Measurements from ENCODE around the gene NEAT1. TPM values are rescaled to one million over a fixed set of nuclear protein-coding genes. Genes with fewer than 3 reads are reported as not detected.

Gene NEAT1
- total RNA-seq, 2 donors from 2014 or later = 376 to 539 TPM

DNA sequence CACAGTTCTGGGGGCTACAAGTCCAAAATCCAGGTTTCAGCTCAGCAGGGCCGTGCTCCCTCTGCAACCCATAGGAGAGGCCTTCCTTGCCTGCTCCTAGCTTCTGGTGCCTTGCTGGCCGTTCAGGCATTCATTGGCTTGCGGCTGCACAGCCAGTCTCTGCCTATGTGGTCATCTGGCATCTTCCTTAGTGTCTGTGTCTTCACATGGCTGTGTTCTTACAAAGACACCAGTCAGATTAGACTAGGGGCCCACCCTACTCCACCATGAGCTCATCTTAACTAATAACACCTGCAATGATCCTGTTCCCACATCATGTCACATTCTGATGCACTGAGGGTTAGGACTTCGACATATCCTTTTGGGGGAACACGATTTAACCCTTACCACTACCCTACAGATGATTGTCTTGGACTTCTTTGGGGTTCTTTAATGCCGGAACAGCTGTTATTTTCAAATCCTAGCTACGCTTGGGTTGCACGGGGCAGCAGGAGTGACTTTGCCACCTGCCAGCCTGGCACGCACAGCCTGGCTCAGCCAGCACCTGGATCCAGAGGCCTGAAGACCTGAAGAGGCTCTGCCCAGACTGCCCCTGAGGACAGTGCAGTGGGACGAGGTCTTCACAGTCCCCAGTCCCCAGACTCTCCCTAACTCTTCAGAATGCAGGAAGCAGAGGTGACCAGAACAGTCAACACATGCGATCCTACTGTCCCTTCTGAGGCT is 7.7 kb upstream of the NEAT1 start:
- WGBS, 2 donors = 76 to 92% methylated on average over 4 to 11 of the region's 11 CpGs
- Histone ChIP-seq H3K27ac (no peak overlapping the region), H3K4me1 (peaks cover 60% of the 10 kb centered on the region), H3K27me3 (no peaks in the 10 kb centered on the region), H3K36me3 (replicated peaks in 1 of 2; ENCODE audit: insufficient read depth in 1 of 2, low read depth in 2 of 2) (peaks cover 0 to 3% of the 10 kb centered on the region in 2 donors), H3K4me3 (no peak overlapping the region), H3K9me3 (no peaks in the 10 kb centered on the region)
- intact Hi-C loops (cut with DNase I) = loop anchor here (10.0 kb wide), 2 partner anchors 50 to 100 kb away; no protein-coding TSS in a partner anchor
- ATAC-seq (no peak), DNase-seq (peak in 1 of 4 donors; percentile 12)
- no peak for TF ChIP-seq POLR2A (IDR thresholded peaks at IDR 0.05)
- TF ChIP-seq, protein P1, sequence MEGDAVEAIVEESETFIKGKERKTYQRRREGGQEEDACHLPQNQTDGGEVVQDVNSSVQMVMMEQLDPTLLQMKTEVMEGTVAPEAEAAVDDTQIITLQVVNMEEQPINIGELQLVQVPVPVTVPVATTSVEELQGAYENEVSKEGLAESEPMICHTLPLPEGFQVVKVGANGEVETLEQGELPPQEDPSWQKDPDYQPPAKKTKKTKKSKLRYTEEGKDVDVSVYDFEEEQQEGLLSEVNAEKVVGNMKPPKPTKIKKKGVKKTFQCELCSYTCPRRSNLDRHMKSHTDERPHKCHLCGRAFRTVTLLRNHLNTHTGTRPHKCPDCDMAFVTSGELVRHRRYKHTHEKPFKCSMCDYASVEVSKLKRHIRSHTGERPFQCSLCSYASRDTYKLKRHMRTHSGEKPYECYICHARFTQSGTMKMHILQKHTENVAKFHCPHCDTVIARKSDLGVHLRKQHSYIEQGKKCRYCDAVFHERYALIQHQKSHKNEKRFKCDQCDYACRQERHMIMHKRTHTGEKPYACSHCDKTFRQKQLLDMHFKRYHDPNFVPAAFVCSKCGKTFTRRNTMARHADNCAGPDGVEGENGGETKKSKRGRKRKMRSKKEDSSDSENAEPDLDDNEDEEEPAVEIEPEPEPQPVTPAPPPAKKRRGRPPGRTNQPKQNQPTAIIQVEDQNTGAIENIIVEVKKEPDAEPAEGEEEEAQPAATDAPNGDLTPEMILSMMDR (IDR thresholded peaks at IDR 0.05) = no peak

DNA sequence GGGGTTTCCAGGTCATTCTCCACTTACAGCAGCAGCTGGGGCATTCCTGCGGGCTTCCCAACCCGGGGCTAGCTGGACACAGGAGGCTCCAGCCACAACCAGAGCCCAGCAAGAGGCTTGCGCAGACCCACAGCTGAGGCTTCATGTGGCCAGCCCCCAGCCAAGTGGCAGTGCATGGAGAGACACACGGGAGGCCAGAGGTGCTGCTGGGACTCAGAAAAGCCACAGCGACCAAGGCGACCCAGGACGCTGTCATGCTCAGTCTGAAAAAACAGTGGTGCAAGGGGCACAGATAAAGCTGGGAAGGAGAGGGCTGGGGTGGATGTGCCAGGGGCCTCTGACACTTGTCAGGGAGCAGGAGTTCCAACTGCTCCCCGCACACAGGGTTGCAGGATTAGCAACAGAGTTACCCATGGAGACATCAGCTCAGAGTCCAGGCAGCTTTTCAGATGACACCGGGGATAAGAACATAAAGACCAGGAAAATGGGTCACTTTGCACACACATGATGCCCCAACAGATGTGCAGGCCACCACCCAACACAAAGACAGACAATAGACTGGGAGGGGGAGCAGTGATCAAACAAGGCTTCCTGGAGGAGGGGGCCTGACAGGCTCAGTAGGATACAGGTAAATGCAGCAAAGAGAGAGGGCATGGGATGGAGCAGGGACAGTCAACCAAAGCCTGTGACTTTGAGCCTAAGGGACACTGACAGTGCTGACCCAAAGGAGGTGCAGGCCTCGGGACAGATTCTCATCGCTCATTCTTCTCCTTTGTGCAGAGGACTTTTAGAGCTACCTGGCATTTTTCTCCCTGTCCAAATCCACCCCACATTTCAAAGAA is 6.9 kb upstream of the NEAT1 start:
- DNase-seq (peak in 1 of 4 donors; percentile 13), ATAC-seq (no peak)
- 45 to 63% methylated on average over 5 to 11 of the region's 11 CpGs for WGBS, 2 donors
- TF ChIP-seq, protein P1 (IDR thresholded peaks at IDR 0.05) = no peak
- no peak for TF ChIP-seq POLR2A (IDR thresholded peaks at IDR 0.05)
- peak overlapping the region in 3 of 4 donors; percentile 98 to 100 (median 100) for H3K27ac ChIP-seq
- peaks cover 0 to 3% of the 10 kb centered on the region in 2 donors for H3K36me3 ChIP-seq (replicated peaks in 1 of 2; ENCODE audit: insufficient read depth in 1 of 2, low read depth in 2 of 2)
- peaks cover 67% of the 10 kb centered on the region for H3K4me1 ChIP-seq
- H3K9me3 ChIP-seq = no peaks in the 10 kb centered on the region
- intact Hi-C loops (cut with DNase I) = loop anchor here (10.0 kb wide), 2 partner anchors 49 to 99 kb away; no protein-coding TSS in a partner anchor
- no peak overlapping the region for H3K4me3 ChIP-seq
- no peaks in the 10 kb centered on the region for H3K27me3 ChIP-seq

DNA sequence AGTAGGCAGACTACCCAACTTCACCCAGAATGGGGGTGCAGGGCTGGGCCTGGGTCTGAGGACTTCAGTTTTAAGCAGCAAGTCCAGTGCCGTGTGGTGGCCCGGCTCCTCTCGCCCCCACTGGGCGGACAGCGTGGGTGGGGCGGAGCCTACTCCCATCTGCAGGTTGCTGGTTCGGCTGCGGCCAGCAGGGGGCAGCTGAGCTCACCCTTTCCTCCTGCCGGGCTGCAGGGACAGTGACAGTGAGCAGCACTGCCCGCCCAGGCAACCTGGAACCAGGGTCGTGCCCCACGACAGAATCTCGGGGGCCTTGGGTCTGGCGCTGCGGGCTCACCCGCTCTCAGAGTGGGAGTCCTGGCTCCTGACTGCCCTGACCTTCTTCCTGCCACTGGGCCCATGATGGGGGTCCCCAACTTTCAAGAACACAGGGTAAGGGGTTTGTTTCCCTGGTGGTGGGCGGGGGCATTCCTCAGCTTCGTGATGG is 6.2 kb upstream of the NEAT1 start:
- Histone ChIP-seq H3K27me3 (no peaks in the 10 kb centered on the region), H3K4me1 (peaks cover 71% of the 10 kb centered on the region), H3K27ac (peak overlapping the region; percentile 98 to 100 (median 100)), H3K9me3 (no peaks in the 10 kb centered on the region), H3K4me3 (no peak overlapping the region), H3K36me3 (replicated peaks in 1 of 2; ENCODE audit: insufficient read depth in 1 of 2, low read depth in 2 of 2) (peaks cover 0 to 3% of the 10 kb centered on the region in 2 donors)
- 0 to 7% methylated on average over 1 to 18 of the region's 18 CpGs for WGBS, 2 donors
- TF ChIP-seq, protein P1 (IDR thresholded peaks at IDR 0.05) = peak in 5 of 7 experiments; percentile 93 to 99 (median 95)
- TF ChIP-seq POLR2A (IDR thresholded peaks at IDR 0.05) = no peak
- peak; percentile 30 for ATAC-seq
- intact Hi-C loops (cut with DNase I) = loop anchor here (10.0 kb wide), 2 partner anchors 48 to 98 kb away; no protein-coding TSS in a partner anchor
- peak; percentile 92 to 94 (median 93) for DNase-seq

DNA sequence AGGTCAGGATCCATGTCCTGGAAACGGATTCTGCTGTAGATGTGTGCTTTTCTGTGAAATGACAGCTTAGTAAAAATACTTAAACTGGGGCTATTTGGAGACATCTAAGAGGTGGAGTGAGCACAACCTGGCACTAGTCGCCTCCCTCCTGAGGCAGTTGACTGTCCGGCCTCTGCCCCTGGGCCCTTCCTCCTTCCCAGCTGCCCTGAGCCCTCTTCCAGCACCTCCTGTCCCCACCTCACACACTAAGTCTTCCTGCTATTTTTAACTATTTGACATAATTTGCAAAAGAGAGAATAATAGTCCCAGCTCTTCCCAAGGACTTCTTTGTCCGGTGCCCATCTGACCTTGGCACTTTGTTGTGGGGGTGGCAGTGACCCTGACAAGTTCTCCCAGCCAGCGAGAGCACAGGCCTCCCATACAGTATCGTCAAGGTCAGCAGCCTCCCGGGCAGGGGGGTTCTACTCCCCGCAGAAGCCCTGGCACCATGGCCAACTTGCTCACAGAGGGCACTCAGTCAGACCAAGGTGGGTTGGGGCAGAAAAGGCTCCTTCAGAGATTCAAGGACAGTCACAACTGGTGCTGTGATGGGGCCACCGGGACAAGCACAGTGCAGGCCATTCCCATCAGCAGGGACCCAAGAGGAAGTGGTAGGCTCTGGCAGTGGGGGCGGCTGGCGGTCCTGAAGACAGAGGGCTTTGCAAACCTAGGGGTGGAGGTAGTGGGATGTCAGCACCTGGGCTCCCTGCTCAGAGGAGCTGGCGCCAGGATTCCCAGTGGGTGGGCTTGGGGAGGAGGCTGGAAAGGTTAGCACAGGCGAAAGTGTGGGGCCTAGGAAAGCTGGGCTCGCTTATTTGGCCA is 5.5 kb upstream of the NEAT1 start:
- Histone ChIP-seq H3K27ac (peak overlapping the region; percentile 98 to 100 (median 100)), H3K9me3 (no peaks in the 10 kb centered on the region), H3K4me3 (no peak overlapping the region), H3K27me3 (no peaks in the 10 kb centered on the region), H3K4me1 (peaks cover 68% of the 10 kb centered on the region), H3K36me3 (replicated peaks in 1 of 2; ENCODE audit: insufficient read depth in 1 of 2, low read depth in 2 of 2) (no peaks in the 10 kb centered on the region)
- ATAC-seq = no peak
- intact Hi-C loops (cut with DNase I) = loop anchor here (10.0 kb wide), 2 partner anchors 48 to 98 kb away; no protein-coding TSS in a partner anchor
- 13 to 21% methylated on average over 10 to 14 of the region's 14 CpGs for WGBS, 2 donors
- peak; percentile 47 to 61 (median 60) for DNase-seq
- no peak for TF ChIP-seq POLR2A (IDR thresholded peaks at IDR 0.05)
- TF ChIP-seq, protein P1 (IDR thresholded peaks at IDR 0.05) = no peak

Data from body of pancreas (tissue), 4 donors.